ENCODE results near the gene TLR8. TPM values are rescaled to one million over a fixed set of nuclear protein-coding genes. Genes with fewer than 3 reads are reported as not detected.

The TLR8 gene
- total RNA-seq, 4 donors from 2014 or later, result 0.42 to 0.97 (median 0.62) TPM

- H3K4me1 ChIP-seq, result no peaks in the 10 kb centered on the region
- in situ Hi-C loops (cut with MboI; ENCODE audit: low sequenced_read_pairs in 4 of 4) (no loop called here), intact Hi-C loops (cut with DNase I; ENCODE audit: low total_unique reads) (no loop called here)
Observed at GRCh38 chrX:12920990-12921389, 14.6 kb downstream of the TLR8 start.

GRCh38 chrX:12921886-12922598 is 15.6 kb downstream of the TLR8 start:
- H3K27me3 ChIP-seq, result no peaks in the 10 kb centered on the region
- in situ Hi-C loops (cut with MboI; ENCODE audit: low sequenced_read_pairs in 4 of 4), result no loop called here

More at GRCh38 chrX:12920990-12921389, 14.6 kb downstream of the TLR8 start:
- DNase-seq (no peak), ATAC-seq (no peak)
- Histone ChIP-seq H3K4me3 (no peak overlapping the region), H3K36me3 (no peaks in the 10 kb centered on the region), H3K9me3 (no peaks in the 10 kb centered on the region), H3K27me3 (no peaks in the 10 kb centered on the region), H3K27ac (no peak overlapping the region)
- TF ChIP-seq CTCF (IDR thresholded peaks at IDR 0.05 in 4 of 5, conservative IDR thresholded peaks at IDR 0.05 in 1 of 5) (no peak), POLR2A (IDR thresholded peaks at IDR 0.05) (no peak)

GRCh38 chrX:12922599-12922919 is 16.1 kb downstream of the TLR8 start:
- Histone ChIP-seq H3K27me3 (no peaks in the 10 kb centered on the region), H3K9me3 (no peaks in the 10 kb centered on the region), H3K36me3 (no peaks in the 10 kb centered on the region), H3K4me3 (no peak overlapping the region), H3K27ac (no peak overlapping the region), H3K4me1 (no peaks in the 10 kb centered on the region)
- intact Hi-C loops (cut with DNase I; ENCODE audit: low total_unique reads), result no loop called here
- in situ Hi-C loops (cut with MboI; ENCODE audit: low sequenced_read_pairs in 4 of 4), result no loop called here
- DNase-seq (no peak), ATAC-seq (no peak)
- TF ChIP-seq POLR2A (IDR thresholded peaks at IDR 0.05) (no peak), CTCF (IDR thresholded peaks at IDR 0.05 in 4 of 5, conservative IDR thresholded peaks at IDR 0.05 in 1 of 5) (no peak)

More at GRCh38 chrX:12921886-12922598, 15.6 kb downstream of the TLR8 start:
- Histone ChIP-seq H3K9me3 (no peaks in the 10 kb centered on the region), H3K27ac (no peak overlapping the region), H3K4me3 (no peak overlapping the region), H3K36me3 (no peaks in the 10 kb centered on the region), H3K4me1 (no peaks in the 10 kb centered on the region)
- ATAC-seq, result no peak
- no peak for DNase-seq
- TF ChIP-seq CTCF (IDR thresholded peaks at IDR 0.05 in 4 of 5, conservative IDR thresholded peaks at IDR 0.05 in 1 of 5), result no peak
- no peak for TF ChIP-seq POLR2A (IDR thresholded peaks at IDR 0.05)
- intact Hi-C loops (cut with DNase I; ENCODE audit: low total_unique reads), result no loop called here

DNA sequence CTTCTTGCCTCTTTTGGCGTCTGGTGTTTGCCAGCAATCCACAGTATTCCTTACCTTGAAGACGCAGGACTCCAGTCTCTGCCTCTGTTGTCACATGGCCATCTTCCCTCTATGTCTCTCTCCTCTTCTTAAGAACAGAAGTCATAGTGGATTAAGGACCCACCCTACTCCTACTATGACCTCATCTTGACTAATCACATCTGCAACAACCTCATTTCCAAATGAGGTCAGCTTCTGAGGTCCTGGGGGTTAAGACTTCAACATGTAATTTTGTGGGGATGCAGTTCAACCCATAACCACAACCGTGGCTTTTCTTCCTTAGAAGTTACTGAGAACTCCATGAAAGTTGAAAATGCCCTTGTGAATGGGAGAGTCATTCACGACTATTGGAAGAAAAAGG is 23.3 kb downstream of the TLR8 start:
- no peak overlapping the region for H3K27ac ChIP-seq
- H3K4me1 ChIP-seq, result no peaks in the 10 kb centered on the region
- H3K27me3 ChIP-seq, result no peaks in the 10 kb centered on the region
- H3K4me3 ChIP-seq, result no peak overlapping the region
- TF ChIP-seq POLR2A (IDR thresholded peaks at IDR 0.05) (no peak), CTCF (IDR thresholded peaks at IDR 0.05 in 4 of 5, conservative IDR thresholded peaks at IDR 0.05 in 1 of 5) (no peak)
- in situ Hi-C loops (cut with MboI; ENCODE audit: low sequenced_read_pairs in 4 of 4), result no loop called here
- H3K36me3 ChIP-seq, result no peaks in the 10 kb centered on the region
- no peaks in the 10 kb centered on the region for H3K9me3 ChIP-seq
- ATAC-seq, result no peak
- DNase-seq, result no peak
- intact Hi-C loops (cut with DNase I; ENCODE audit: low total_unique reads), result no loop called here

DNA sequence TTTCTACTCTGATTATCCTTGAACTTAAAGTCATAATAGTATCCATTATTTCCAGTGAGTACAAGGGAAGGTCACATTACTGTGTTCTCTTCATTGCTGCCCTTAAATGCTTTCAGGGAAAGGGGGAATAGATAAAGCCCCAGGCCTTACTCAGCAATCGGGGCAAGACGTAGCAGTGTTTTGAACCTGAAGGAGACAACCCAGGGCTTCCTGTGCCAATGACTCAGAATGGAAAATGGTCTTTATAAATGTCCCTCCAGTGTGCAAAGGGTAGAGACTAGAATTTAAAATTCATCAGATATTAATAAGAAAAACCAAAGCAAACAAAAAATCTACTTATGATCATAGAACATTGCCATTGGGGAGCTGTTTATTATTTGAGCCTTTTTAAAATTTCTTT is 23.7 kb downstream of the TLR8 start:
- Histone ChIP-seq H3K36me3 (no peaks in the 10 kb centered on the region), H3K9me3 (no peaks in the 10 kb centered on the region), H3K27ac (no peak overlapping the region), H3K4me1 (no peaks in the 10 kb centered on the region), H3K4me3 (no peak overlapping the region), H3K27me3 (no peaks in the 10 kb centered on the region)
- intact Hi-C loops (cut with DNase I; ENCODE audit: low total_unique reads), result no loop called here
- DNase-seq (no peak), ATAC-seq (no peak)
- in situ Hi-C loops (cut with MboI; ENCODE audit: low sequenced_read_pairs in 4 of 4), result no loop called here
- TF ChIP-seq POLR2A (IDR thresholded peaks at IDR 0.05), result no peak
- TF ChIP-seq CTCF (IDR thresholded peaks at IDR 0.05 in 4 of 5, conservative IDR thresholded peaks at IDR 0.05 in 1 of 5), result no peak
